H9 (cell line): Measurements from ENCODE around the gene TRAF7. TPM values are rescaled to one million over a fixed set of nuclear protein-coding genes. Genes with fewer than 3 reads are reported as not detected.

Experiments
- DNase-seq: peaks from one replicate; pipeline ENCODE4 v3.0.0-alpha.2; 2017
- H2AFZ ChIP-seq: one replicate; pipeline ENCODE4 v1.6.1; 2013; ENCODE audit warnings: mild to moderate bottlenecking, low read length, control low read depth, moderate library complexity
- H2AK5ac ChIP-seq: 2 replicates; pipeline ENCODE4 v1.6.1; 2013; ENCODE audit warnings: low read length, control low read depth, mixed read lengths; ENCODE audit not compliant: insufficient read length
- H2BK120ac ChIP-seq: one replicate; pipeline ENCODE4 v1.6.1; 2013; ENCODE audit warnings: low read depth, mild to moderate bottlenecking, low read length, control low read depth, inconsistent platforms; ENCODE audit not compliant: poor library complexity, severe bottlenecking
- H2BK12ac ChIP-seq: 2 replicates; pipeline ENCODE4 v1.6.1; 2013; ENCODE audit warnings: low read length, control low read depth, mixed read lengths, low read depth; ENCODE audit not compliant: insufficient read length
- H2BK15ac ChIP-seq: 2 replicates; pipeline ENCODE4 v1.6.1; 2013; ENCODE audit warnings: low read depth, low read length, control low read depth
- H2BK20ac ChIP-seq: one replicate; pipeline ENCODE4 v1.6.1; 2013; ENCODE audit warnings: low read depth, mild to moderate bottlenecking, low read length, control low read depth, inconsistent platforms; ENCODE audit not compliant: poor library complexity, severe bottlenecking
- H2BK5ac ChIP-seq: 2 replicates; pipeline ENCODE4 v1.6.1; 2013; ENCODE audit warnings: low read length, control low read depth, mixed read lengths; ENCODE audit not compliant: insufficient read length
- H3K14ac ChIP-seq: 2 replicates; pipeline ENCODE4 v1.6.1; 2013; ENCODE audit warnings: low read length, control low read depth; ENCODE audit not compliant: insufficient read depth
- H3K18ac ChIP-seq: 2 replicates; pipeline ENCODE4 v1.6.1; 2013; ENCODE audit warnings: low read depth, mild to moderate bottlenecking, mixed read lengths, low read length, control low read depth; ENCODE audit not compliant: insufficient read length
- H3K23ac ChIP-seq: 2 replicates; pipeline ENCODE4 v1.6.1; 2013; ENCODE audit warnings: low read length, control low read depth, mixed read lengths, low read depth; ENCODE audit not compliant: insufficient read length
- H3K23me2 ChIP-seq: 2 replicates; pipeline ENCODE4 v1.6.1; 2013; ENCODE audit warnings: low read depth, mild to moderate bottlenecking, mixed read lengths, low read length, control low read depth; ENCODE audit not compliant: insufficient read length, poor library complexity, severe bottlenecking
- H3K27ac ChIP-seq: 2 replicates; pipeline ENCODE4 v1.5.1; 2013; ENCODE audit warnings: low read length, control low read depth, mixed read lengths, low read depth; ENCODE audit not compliant: insufficient read length
- H3K27me3 ChIP-seq: 2 replicates; pipeline ENCODE4 v1.6.1; 2013; ENCODE audit warnings: low read length, control low read depth, inconsistent platforms; ENCODE audit not compliant: insufficient read depth
- H3K4ac ChIP-seq: 2 replicates; pipeline ENCODE4 v1.6.1; 2013; ENCODE audit warnings: low read depth, mild to moderate bottlenecking, control low read depth, inconsistent platforms, low read length, moderate library complexity
- H3K4me1 ChIP-seq: 2 replicates; pipeline ENCODE4 v1.6.1; 2013; ENCODE audit warnings: low read length, control low read depth, inconsistent platforms; ENCODE audit not compliant: insufficient read depth
- H3K4me2 ChIP-seq: 2 replicates; pipeline ENCODE4 v1.6.1; 2013; ENCODE audit warnings: low read length, control low read depth, mixed read lengths; ENCODE audit not compliant: insufficient read length, insufficient read depth
- H3K56ac ChIP-seq: 2 replicates; pipeline ENCODE4 v1.6.1; 2013; ENCODE audit warnings: low read depth, mild to moderate bottlenecking, mixed read lengths, low read length, control low read depth; ENCODE audit not compliant: insufficient read length
- H3K79me1 ChIP-seq: 2 replicates; pipeline ENCODE4 v1.6.1; 2013; ENCODE audit warnings: low read depth, mild to moderate bottlenecking, moderate library complexity, low read length, control low read depth, inconsistent platforms; ENCODE audit not compliant: insufficient read depth, poor library complexity, severe bottlenecking
- H3K79me2 ChIP-seq: 2 replicates; pipeline ENCODE4 v1.6.1; 2013; ENCODE audit warnings: low read length, control low read depth, inconsistent platforms; ENCODE audit not compliant: insufficient read depth
- H3K9ac ChIP-seq: 2 replicates; pipeline ENCODE4 v1.6.1; 2013; ENCODE audit warnings: low read length, control low read depth, mixed read lengths; ENCODE audit not compliant: insufficient read length; ENCODE audit errors: extremely low read depth
- H3K9me3 ChIP-seq: one replicate; pipeline ENCODE4 v1.6.1; 2013; ENCODE audit warnings: low read depth, low read length, inconsistent platforms; ENCODE audit not compliant: control insufficient read depth
- H3T11ph ChIP-seq: one replicate; pipeline ENCODE4 v1.6.1; 2013; ENCODE audit warnings: mild to moderate bottlenecking, low read length, control low read depth, inconsistent platforms
- H4K20me1 ChIP-seq: one replicate; pipeline ENCODE4 v1.6.1; 2013; ENCODE audit not compliant: control insufficient read depth, insufficient read length, insufficient read depth
- H4K5ac ChIP-seq: 2 replicates; pipeline ENCODE4 v1.6.1; 2013; ENCODE audit warnings: low read depth, mild to moderate bottlenecking, mixed read lengths, low read length, control low read depth; ENCODE audit not compliant: insufficient read length
- H4K8ac ChIP-seq: replicated peaks from 2 replicates; pipeline ENCODE4 v1.6.1; 2013; ENCODE audit warnings: low read length, control low read depth, mixed read lengths, low read depth; ENCODE audit not compliant: insufficient read length
- H4K91ac ChIP-seq: 2 replicates; pipeline ENCODE4 v1.6.1; 2013; ENCODE audit warnings: low read depth, mild to moderate bottlenecking, moderate library complexity, mixed read lengths, low read length, control low read depth; ENCODE audit not compliant: insufficient read length
- H3K27ac Mint-ChIP-seq, 3 experiments: 2 replicates in 2 of 3; 3 replicates in 1 of 3; pipeline ENCODE4 v1.8.0; 2020 to 2021; ENCODE audit warnings: mixed read lengths in 3 of 3, mild to moderate bottlenecking in 1 of 3, moderate library complexity in 1 of 3
- H3K27me3 Mint-ChIP-seq: 2 replicates; pipeline ENCODE4 v1.8.0; 2021; ENCODE audit warnings: low read depth, mild to moderate bottlenecking, moderate library complexity, mixed read lengths
- H3K36me3 Mint-ChIP-seq, 3 experiments: 2 replicates in 2 of 3; 3 replicates in 1 of 3; pipeline ENCODE4 v1.8.0; 2020 to 2021; ENCODE audit warnings: low read depth in 3 of 3, mixed read lengths in 3 of 3; ENCODE audit not compliant: insufficient read depth in 1 of 3
- H3K4me1 Mint-ChIP-seq, 2 experiments: 2 replicates each; pipeline ENCODE4 v1.8.0; 2020; ENCODE audit warnings: mixed read lengths in 2 of 2
- H3K4me3 Mint-ChIP-seq, 2 experiments: 2 replicates in 1 of 2; 3 replicates in 1 of 2; pipeline ENCODE4 v1.8.0; 2020 to 2021; ENCODE audit warnings: mild to moderate bottlenecking in 2 of 2, mixed read lengths in 2 of 2, moderate library complexity in 1 of 2
- H3K9me3 Mint-ChIP-seq, 2 experiments: 2 replicates in 1 of 2; 3 replicates in 1 of 2; pipeline ENCODE4 v1.8.0; 2020; ENCODE audit warnings: mild to moderate bottlenecking in 2 of 2, mixed read lengths in 2 of 2, moderate library complexity in 1 of 2
- WGBS: extraction: QIAGEN DNeasy Blood & Tissue Kit; methylation state at CpG from one replicate; pipeline ENCODE4 v1.1.7; 2013; ENCODE audit warnings: missing lambda C conversion rate, low lambda C conversion rate, mixed read lengths; ENCODE audit not compliant: insufficient read length; ENCODE audit errors: extremely low coverage; 5-methylcytosine and 5-hydroxymethylcytosine counted together
- total RNA-seq: library from RNA; stranded (reverse); gene quantifications from 2 replicates; pipeline ENCODE4 v1.2.1, GENCODE V29; 2021
- TF ChIP-seq, protein P1 (sequence below): fragments of 200-600 bp; sonication (generic); conservative IDR thresholded peaks from 3 replicates; pipeline ENCODE4 v1.8.0; 2021; ENCODE audit warnings: antibody characterized with exemption, mild to moderate bottlenecking

The TRAF7 gene
- total RNA-seq, 1 experiment from 2014 or later, result 108 TPM

- no peak within 1 kb of the TSS for H2BK5ac ChIP-seq
- H3K27me3 ChIP-seq, result no peaks in the 10 kb centered on the region
- no peak within 1 kb of the TSS for H2AK5ac ChIP-seq
- no peak within 1 kb of the TSS for H3K9ac ChIP-seq
- no peaks in the 10 kb centered on the region for H4K20me1 ChIP-seq
- H3K56ac ChIP-seq, result no peak within 1 kb of the TSS
- H3K9me3 ChIP-seq, result no peaks in the 10 kb centered on the region
- no peak within 1 kb of the TSS for H4K91ac ChIP-seq
- Mint-ChIP-seq H3K9me3 (no peaks in the 10 kb centered on the region), H3K27me3 (no peaks in the 10 kb centered on the region; the same call in 1 of the 2 replicates), H3K36me3 (peaks cover 17 to 48% (median 46%) of the 10 kb centered on the region in 3 experiments; a peak in 6 of 7 replicates), H3K4me1 (peaks cover 15 to 19% of the 10 kb centered on the region in 2 experiments), H3K4me3 (peak within 1 kb of the TSS; percentile 25 to 53; a peak in 2 of 5 replicates), H3K27ac (peak within 1 kb of the TSS in 2 of 3 experiments; percentile 58 to 75; a peak in 2 of 7 replicates)
- H2BK15ac ChIP-seq, result no peak within 1 kb of the TSS
- H3K79me1 ChIP-seq, result peaks cover 6% of the 10 kb centered on the region
- no peak within 1 kb of the TSS for H3K27ac ChIP-seq
- H3K14ac ChIP-seq, result no peak within 1 kb of the TSS; the same call in 1 of the 2 replicates
- no peak within 1 kb of the TSS for H4K5ac ChIP-seq
- no peak within 1 kb of the TSS for H2BK120ac ChIP-seq
- H3K4me2 ChIP-seq, result no peak within 1 kb of the TSS
- peak; percentile 59 for DNase-seq
- TF ChIP-seq, protein P1, sequence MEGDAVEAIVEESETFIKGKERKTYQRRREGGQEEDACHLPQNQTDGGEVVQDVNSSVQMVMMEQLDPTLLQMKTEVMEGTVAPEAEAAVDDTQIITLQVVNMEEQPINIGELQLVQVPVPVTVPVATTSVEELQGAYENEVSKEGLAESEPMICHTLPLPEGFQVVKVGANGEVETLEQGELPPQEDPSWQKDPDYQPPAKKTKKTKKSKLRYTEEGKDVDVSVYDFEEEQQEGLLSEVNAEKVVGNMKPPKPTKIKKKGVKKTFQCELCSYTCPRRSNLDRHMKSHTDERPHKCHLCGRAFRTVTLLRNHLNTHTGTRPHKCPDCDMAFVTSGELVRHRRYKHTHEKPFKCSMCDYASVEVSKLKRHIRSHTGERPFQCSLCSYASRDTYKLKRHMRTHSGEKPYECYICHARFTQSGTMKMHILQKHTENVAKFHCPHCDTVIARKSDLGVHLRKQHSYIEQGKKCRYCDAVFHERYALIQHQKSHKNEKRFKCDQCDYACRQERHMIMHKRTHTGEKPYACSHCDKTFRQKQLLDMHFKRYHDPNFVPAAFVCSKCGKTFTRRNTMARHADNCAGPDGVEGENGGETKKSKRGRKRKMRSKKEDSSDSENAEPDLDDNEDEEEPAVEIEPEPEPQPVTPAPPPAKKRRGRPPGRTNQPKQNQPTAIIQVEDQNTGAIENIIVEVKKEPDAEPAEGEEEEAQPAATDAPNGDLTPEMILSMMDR, result no peak
- H3K79me2 ChIP-seq, result peaks cover 6% of the 10 kb centered on the region; the same call in 1 of the 2 replicates
- H4K8ac ChIP-seq, result no peak within 1 kb of the TSS
- no peak within 1 kb of the TSS for H3K23ac ChIP-seq
- no peak within 1 kb of the TSS for H2BK12ac ChIP-seq
- no peak within 1 kb of the TSS for H3K4ac ChIP-seq
- H3K4me1 ChIP-seq, result no peaks in the 10 kb centered on the region; the same call in 1 of the 2 replicates
- no peak within 1 kb of the TSS for H3K18ac ChIP-seq
- H2AFZ ChIP-seq, result no peak within 1 kb of the TSS
- WGBS, result no CpG with 5 or more reads among the region's 24 CpGs
- no peak within 1 kb of the TSS for H2BK20ac ChIP-seq
- H3T11ph ChIP-seq, result no peak within 1 kb of the TSS
- peaks cover 15% of the 10 kb centered on the region for H3K23me2 ChIP-seq
Observed at GRCh38 chr16:2210386-2211365, 55.1 kb downstream of the TRAF7 start, which contains the start of gene BRICD5. TSS of gene BRICD5 (minus strand) at chr16:2210863. CDS start at chr16:2210833, 30 bp downstream.
